GM12878 (cell line): ENCODE measurements around the gene RPL18.

ENCODE experiments used
- CEBPZ ChIP-seq: fragments of 150-350 bp; IDR thresholded peaks from 2 replicates; pipeline ENCODE4 v1.6.1; 2016; ENCODE audit warnings: low read depth, low read length
- CREB1 ChIP-seq: IDR thresholded peaks from 2 replicates; pipeline ENCODE4 v1.6.1; 2012; ENCODE audit warnings: low read depth, mild to moderate bottlenecking, inconsistent platforms
- E2F4 ChIP-seq: IDR thresholded peaks from 2 replicates; pipeline ENCODE4 v1.6.1; 2012; ENCODE audit warnings: low read depth, low read length, improper control_type of control experiment
- EGR1 ChIP-seq, 2 experiments: IDR thresholded peaks; 1 replicate in 1 of 2; 2 replicates in 1 of 2; pipeline ENCODE4 v1.6.1; 2011 to 2012; ENCODE audit warnings: low read depth in 2 of 2, low read length in 2 of 2, borderline replicate concordance in 1 of 2, mild to moderate bottlenecking in 1 of 2, moderate library complexity in 1 of 2
- EP300 ChIP-seq, 2 experiments: fragments of 150-350 bp in 1 of 2; IDR thresholded peaks; 2 replicates each; pipeline ENCODE4 v1.6.1; 2011 to 2012; ENCODE audit warnings: low read depth in 2 of 2, low read length in 2 of 2, borderline replicate concordance in 1 of 2, improper control_type of control experiment in 1 of 2, inconsistent platforms in 1 of 2; ENCODE audit not compliant: control insufficient read depth in 1 of 2
- POLR2AphosphoS5 ChIP-seq: IDR thresholded peaks from 2 replicates; pipeline ENCODE4 v1.6.1; 2011; ENCODE audit warnings: mild to moderate bottlenecking, low read length, inconsistent platforms
- RAD51 ChIP-seq: fragments of 450-650 bp; IDR thresholded peaks from 2 replicates; pipeline ENCODE4 v1.6.1; 2016; ENCODE audit warnings: moderate library complexity, mild to moderate bottlenecking, inconsistent platforms
- RELB ChIP-seq: fragments of 450-650 bp; IDR thresholded peaks from 2 replicates; pipeline ENCODE4 v1.6.1; 2017; ENCODE audit warnings: low read depth, mild to moderate bottlenecking, moderate library complexity
- SPI1 ChIP-seq: IDR thresholded peaks from 2 replicates; pipeline ENCODE4 v1.6.1; 2011; ENCODE audit warnings: low read depth, mild to moderate bottlenecking, low read length, moderate library complexity, borderline replicate concordance; ENCODE audit not compliant: insufficient read depth
- USF1 ChIP-seq: IDR thresholded peaks from 2 replicates; pipeline ENCODE4 v1.6.1; 2011; ENCODE audit warnings: borderline replicate concordance, low read depth, mild to moderate bottlenecking, moderate library complexity, mixed read lengths, low read length; ENCODE audit not compliant: insufficient read depth; ENCODE audit errors: extremely low read length

GRCh38 chr19:48668332-48668731, 49.4 kb upstream of the RPL18 start:
- TF ChIP-seq SPI1 (no peak), RAD51 (no peak), CEBPZ (no peak), EGR1 (IDR thresholded peaks at IDR 0.05; ENCODE audit: borderline replicate concordance in 1 of 2, low read depth in 2 of 2, low read length in 2 of 2) (no peak), RELB (no peak), CREB1 (no peak), E2F4 (no peak), EP300 (IDR thresholded peaks at IDR 0.05; ENCODE audit: borderline replicate concordance in 1 of 2, control insufficient read depth in 1 of 2, low read depth in 2 of 2, low read length in 2 of 2) (no peak), USF1 (no peak), POLR2AphosphoS5 (no peak)
